Measurements from ENCODE around the gene RHBDL2. TPM values are rescaled to one million over a fixed set of nuclear protein-coding genes. Genes with fewer than 3 reads are reported as not detected.
A peak's percentile ranks its signal among the peaks of the same experiment; 100 is the strongest.

RHBDL2 gene
- total and polyA plus RNA-seq, 9 of the 15 experiments (the other 6 are each of a cell fraction or from before 2014, with no cell fraction given), result not detected

DNA sequence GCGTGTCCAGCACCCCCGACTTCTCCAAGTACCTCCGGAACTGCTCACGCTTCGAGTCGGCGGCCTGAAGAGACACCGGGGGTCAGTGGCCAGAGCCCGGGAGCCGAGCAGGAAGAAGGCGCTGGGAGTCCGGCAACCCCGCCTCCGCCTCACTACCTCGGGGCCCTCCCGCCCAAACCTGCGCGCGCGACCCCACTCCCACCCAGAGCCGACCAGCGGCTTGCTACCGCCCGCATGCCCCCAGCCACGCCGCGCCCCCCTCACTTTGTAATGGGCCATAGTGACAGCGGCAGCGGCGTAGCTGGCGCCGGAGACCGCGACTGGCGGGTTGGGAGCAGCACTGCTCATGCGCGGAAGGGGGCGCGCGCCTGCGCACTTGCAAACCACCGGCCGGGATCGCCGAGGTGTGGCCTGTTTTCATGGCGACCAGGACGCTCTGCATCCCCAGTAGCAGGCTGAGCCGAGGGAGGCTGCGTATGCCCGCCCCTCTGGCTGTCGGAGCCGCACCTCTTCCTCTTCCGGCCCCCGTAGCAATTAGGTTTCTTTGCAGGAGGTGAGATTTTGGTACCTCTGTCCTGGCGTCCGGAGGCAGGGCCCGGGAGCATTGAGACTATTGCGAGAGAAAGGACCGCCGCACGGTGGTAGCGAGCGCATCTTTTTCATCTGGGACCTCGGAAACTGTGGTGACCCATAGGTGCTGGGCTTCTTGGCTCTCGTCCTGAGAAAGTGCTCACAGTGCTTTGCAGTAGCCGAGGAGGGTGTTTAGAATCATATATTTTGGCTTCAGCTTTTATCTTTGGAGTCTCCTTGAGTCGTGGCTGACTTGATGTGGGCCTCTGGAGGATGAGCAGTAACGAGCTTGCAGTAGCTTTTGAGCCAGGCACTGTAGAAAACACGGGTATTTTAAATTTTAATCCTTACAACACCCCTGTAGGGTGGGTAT, 68.3 kb downstream of the RHBDL2 start, which contains the start of gene MYCBP (continued):
- TF ChIP-seq, protein P1, sequence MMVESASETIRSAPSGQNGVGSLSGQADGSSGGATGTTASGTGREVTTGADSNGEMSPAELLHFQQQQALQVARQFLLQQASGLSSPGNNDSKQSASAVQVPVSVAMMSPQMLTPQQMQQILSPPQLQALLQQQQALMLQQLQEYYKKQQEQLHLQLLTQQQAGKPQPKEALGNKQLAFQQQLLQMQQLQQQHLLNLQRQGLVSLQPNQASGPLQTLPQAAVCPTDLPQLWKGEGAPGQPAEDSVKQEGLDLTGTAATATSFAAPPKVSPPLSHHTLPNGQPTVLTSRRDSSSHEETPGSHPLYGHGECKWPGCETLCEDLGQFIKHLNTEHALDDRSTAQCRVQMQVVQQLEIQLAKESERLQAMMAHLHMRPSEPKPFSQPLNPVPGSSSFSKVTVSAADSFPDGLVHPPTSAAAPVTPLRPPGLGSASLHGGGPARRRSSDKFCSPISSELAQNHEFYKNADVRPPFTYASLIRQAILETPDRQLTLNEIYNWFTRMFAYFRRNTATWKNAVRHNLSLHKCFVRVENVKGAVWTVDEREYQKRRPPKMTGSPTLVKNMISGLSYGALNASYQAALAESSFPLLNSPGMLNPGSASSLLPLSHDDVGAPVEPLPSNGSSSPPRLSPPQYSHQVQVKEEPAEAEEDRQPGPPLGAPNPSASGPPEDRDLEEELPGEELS (CRISPR knock-in tag; IDR thresholded peaks at IDR 0.05; ENCODE audit: borderline replicate concordance), result no peak
- TF ChIP-seq ZNF24 (IDR thresholded peaks at IDR 0.05), result 0 out of 2 replicates have a peak, but pooled peaks have one; percentile 82
- no peak for TF ChIP-seq ZNF444 (CRISPR knock-in tag; IDR thresholded peaks at IDR 0.05)
- TF ChIP-seq, protein P2, sequence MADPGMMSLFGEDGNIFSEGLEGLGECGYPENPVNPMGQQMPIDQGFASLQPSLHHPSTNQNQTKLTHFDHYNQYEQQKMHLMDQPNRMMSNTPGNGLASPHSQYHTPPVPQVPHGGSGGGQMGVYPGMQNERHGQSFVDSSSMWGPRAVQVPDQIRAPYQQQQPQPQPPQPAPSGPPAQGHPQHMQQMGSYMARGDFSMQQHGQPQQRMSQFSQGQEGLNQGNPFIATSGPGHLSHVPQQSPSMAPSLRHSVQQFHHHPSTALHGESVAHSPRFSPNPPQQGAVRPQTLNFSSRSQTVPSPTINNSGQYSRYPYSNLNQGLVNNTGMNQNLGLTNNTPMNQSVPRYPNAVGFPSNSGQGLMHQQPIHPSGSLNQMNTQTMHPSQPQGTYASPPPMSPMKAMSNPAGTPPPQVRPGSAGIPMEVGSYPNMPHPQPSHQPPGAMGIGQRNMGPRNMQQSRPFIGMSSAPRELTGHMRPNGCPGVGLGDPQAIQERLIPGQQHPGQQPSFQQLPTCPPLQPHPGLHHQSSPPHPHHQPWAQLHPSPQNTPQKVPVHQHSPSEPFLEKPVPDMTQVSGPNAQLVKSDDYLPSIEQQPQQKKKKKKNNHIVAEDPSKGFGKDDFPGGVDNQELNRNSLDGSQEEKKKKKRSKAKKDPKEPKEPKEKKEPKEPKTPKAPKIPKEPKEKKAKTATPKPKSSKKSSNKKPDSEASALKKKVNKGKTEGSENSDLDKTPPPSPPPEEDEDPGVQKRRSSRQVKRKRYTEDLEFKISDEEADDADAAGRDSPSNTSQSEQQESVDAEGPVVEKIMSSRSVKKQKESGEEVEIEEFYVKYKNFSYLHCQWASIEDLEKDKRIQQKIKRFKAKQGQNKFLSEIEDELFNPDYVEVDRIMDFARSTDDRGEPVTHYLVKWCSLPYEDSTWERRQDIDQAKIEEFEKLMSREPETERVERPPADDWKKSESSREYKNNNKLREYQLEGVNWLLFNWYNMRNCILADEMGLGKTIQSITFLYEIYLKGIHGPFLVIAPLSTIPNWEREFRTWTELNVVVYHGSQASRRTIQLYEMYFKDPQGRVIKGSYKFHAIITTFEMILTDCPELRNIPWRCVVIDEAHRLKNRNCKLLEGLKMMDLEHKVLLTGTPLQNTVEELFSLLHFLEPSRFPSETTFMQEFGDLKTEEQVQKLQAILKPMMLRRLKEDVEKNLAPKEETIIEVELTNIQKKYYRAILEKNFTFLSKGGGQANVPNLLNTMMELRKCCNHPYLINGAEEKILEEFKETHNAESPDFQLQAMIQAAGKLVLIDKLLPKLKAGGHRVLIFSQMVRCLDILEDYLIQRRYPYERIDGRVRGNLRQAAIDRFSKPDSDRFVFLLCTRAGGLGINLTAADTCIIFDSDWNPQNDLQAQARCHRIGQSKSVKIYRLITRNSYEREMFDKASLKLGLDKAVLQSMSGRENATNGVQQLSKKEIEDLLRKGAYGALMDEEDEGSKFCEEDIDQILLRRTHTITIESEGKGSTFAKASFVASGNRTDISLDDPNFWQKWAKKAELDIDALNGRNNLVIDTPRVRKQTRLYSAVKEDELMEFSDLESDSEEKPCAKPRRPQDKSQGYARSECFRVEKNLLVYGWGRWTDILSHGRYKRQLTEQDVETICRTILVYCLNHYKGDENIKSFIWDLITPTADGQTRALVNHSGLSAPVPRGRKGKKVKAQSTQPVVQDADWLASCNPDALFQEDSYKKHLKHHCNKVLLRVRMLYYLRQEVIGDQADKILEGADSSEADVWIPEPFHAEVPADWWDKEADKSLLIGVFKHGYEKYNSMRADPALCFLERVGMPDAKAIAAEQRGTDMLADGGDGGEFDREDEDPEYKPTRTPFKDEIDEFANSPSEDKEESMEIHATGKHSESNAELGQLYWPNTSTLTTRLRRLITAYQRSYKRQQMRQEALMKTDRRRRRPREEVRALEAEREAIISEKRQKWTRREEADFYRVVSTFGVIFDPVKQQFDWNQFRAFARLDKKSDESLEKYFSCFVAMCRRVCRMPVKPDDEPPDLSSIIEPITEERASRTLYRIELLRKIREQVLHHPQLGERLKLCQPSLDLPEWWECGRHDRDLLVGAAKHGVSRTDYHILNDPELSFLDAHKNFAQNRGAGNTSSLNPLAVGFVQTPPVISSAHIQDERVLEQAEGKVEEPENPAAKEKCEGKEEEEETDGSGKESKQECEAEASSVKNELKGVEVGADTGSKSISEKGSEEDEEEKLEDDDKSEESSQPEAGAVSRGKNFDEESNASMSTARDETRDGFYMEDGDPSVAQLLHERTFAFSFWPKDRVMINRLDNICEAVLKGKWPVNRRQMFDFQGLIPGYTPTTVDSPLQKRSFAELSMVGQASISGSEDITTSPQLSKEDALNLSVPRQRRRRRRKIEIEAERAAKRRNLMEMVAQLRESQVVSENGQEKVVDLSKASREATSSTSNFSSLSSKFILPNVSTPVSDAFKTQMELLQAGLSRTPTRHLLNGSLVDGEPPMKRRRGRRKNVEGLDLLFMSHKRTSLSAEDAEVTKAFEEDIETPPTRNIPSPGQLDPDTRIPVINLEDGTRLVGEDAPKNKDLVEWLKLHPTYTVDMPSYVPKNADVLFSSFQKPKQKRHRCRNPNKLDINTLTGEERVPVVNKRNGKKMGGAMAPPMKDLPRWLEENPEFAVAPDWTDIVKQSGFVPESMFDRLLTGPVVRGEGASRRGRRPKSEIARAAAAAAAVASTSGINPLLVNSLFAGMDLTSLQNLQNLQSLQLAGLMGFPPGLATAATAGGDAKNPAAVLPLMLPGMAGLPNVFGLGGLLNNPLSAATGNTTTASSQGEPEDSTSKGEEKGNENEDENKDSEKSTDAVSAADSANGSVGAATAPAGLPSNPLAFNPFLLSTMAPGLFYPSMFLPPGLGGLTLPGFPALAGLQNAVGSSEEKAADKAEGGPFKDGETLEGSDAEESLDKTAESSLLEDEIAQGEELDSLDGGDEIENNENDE (IDR thresholded peaks at IDR 0.05; ENCODE audit: low read depth, low read length), result no peak
- no peak for TF ChIP-seq ZFP30 (CRISPR knock-in tag; IDR thresholded peaks at IDR 0.05; ENCODE audit: borderline replicate concordance)
- TF ChIP-seq, protein P3, sequence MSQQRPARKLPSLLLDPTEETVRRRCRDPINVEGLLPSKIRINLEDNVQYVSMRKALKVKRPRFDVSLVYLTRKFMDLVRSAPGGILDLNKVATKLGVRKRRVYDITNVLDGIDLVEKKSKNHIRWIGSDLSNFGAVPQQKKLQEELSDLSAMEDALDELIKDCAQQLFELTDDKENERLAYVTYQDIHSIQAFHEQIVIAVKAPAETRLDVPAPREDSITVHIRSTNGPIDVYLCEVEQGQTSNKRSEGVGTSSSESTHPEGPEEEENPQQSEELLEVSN (IDR thresholded peaks at IDR 0.05; ENCODE audit: borderline replicate concordance in 1 of 2, extremely low read depth in 1 of 2, insufficient read depth in 1 of 2, insufficient read length in 1 of 2, low read depth in 1 of 2, low read length in 1 of 2, poor library complexity in 1 of 2, severe bottlenecking in 1 of 2), result peak in 1 of 2 experiments; percentile 42
- TF ChIP-seq ELF2 (CRISPR knock-in tag; IDR thresholded peaks at IDR 0.05), result no peak
- TF ChIP-seq RB1 (IDR thresholded peaks at IDR 0.05; ENCODE audit: low read depth), result peak; percentile 62; the same call in 1 of the 2 replicates
- no peak for TF ChIP-seq ZNF197 (CRISPR knock-in tag; IDR thresholded peaks at IDR 0.05; ENCODE audit: low read depth)
- TF ChIP-seq HDAC1 (IDR thresholded peaks at IDR 0.05), result peak in 1 of 2 experiments; percentile 91; a peak in 2 of 4 replicates
- TF ChIP-seq NFATC3 (IDR thresholded peaks at IDR 0.05), result no peak

Measured in K562 (cell line).